ENCODE data around the gene STK38.
"Not testable (repeated sequence)": the region's sequence is repeated elsewhere in the genome, so short reads cannot be mapped to it uniquely, and the experiment has no call there.

The STK38 gene

GRCh38 chr6:36517408-36517807 lies 29.9 kb downstream of the STK38 start:
- no peak for DNase-seq

- no peak for DNase-seq
Observed at GRCh38 chr6:36516988-36517387, 30.3 kb downstream of the STK38 start.

DNA sequence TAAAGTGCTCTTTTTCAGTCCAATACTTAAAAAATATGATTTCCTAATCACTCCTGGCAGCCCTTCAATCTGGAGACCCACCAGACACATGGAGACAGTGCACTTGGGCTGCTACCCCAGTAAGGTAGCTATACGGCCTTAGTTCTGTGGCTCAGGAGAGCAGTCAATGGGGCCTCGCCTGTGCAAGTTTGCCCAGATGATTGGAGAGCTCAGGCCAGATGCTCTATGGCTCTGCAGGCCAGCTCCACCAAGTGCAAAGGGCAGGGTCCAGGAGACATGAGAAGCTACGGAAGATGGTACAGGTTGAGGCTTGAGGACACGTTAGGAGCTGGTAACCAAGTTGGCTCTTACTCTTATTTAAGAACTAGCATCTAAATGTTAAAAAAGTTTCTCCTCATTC lies 30.7 kb downstream of the STK38 start:
- DNase-seq: no peak

GRCh38 chr6:36515844-36516243 lies 31.4 kb downstream of the STK38 start:
- no peak for DNase-seq

DNA sequence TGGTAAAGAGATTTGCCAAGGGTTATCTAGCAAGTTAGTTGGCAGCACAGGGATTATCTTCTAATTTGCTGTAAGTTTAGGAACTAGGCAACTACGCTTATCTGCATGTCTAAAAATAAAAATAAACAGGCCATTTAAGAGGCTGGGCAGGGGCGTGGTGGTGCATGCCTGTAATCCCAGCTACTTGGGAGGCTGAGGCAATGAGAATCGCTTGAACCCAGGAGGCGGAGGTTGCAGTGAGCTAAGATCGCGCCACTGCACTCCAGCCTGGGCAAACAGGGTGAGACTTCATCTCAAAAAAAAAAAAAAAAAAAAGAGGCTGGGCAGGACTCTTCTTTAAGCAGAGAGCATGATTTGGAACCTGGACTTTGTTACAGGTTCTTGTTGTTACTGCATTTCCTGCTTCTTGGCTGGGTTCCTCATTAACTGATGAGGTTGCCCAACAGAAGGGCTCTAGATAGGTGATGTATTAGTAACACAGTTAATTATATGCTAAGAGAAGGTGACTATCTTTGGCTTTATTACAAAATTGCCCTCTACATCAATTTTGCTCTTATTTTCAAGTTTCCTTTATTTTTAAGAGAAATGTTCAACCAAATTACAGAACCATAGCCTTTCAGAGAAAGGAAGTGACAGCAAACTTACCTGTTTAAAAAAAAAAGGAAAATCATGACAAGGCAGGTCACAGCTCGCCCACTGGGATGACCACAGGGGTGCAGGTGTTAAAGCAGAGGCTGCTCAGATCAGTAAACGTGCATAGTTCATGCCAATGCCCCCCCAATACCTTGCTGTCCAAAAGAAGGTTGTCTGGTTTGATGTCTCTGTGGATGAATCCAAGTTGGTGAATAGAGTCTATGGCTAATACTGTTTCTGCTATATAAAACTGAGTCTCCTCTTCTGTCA lies 32.5 kb downstream of the STK38 start:
- DNase-seq: no peak

DNA sequence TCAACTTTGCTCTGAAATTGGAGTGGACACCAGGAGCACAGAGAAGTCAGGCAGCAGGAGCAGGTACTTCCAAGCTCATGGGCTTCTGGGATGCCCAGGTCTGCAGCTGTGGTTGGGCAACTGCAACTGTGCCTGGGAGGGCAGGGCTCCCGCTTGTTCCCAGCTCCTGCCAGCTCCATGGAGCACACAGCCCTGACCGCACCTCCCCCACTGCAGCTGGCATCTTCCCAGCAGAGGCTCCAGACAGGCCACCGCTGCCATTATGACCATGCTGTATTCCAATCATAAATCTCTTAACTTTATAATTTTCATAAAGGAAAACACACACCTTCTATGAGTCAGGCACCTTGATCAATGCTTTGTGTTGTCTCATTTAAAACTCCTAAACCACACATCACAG lies 36.9 kb downstream of the STK38 start:
- DNase-seq: no peak

- DNase-seq: no peak
Observed at GRCh38 chr6:36508532-36508931, 38.7 kb downstream of the STK38 start.

DNA sequence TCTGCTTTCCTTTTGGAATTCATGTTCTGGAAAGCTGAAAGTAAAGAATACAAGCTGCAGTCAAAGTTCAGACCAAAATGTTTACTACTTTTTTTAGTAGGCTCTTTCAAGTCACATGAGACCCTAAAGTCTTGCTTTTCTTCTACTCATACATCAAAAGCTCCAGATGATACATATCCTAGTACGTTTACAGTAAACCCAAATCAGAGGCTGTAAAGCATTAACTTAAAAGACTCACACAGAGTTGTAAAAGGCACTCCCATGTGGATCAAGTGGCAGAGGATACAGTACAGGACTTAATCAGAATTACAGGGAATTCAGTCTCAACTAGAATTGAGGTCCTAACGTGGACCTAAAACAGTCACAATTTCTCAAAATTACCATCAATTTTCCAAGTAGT lies 40.7 kb downstream of the STK38 start:
- no peak for DNase-seq

- DNase-seq: no peak
Observed at GRCh38 chr6:36505744-36506534, 41.3 kb downstream of the STK38 start.

DNA sequence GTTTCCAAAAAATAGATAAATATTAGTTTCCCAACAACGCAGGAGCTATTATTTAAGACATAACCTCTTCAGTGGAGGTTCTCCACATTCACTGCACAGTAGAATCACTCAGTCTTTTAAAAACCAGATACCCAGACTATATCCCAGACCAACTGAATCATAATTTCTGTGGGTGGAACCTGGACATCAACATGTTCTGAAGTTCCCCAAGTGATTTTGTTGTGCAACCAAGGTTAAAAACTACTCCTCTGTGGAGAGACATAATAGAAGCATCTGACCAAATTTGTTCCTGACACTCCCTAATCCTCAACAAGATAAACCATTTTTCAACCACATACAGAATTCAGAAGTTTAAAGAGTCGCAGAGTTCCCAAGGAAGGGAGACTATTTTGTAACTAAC lies 42.3 kb downstream of the STK38 start:
- no peak for DNase-seq

- DNase-seq: no peak
Observed at GRCh38 chr6:36504181-36504580, 43.1 kb downstream of the STK38 start.

- no peak for DNase-seq
Observed at GRCh38 chr6:36501686-36502085, 45.6 kb downstream of the STK38 start.

DNA sequence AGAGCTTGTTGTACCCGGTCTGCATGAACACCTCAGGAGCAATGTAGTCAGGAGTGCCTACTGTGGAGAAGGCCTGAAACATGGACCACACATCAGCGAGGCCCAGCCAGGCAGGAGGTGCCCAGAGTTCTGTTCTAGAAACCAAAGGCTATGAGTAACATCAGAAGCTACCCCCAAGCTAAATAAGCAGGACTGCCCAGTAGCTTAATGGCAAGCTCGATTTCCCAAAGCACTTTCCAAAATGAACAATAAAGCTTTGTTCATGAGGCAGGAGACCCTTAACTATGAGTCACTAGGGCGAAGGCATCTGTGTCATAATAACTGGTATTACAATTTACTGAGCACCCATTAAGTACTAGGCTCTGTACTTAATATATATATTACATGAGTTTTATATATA lies 47.4 kb downstream of the STK38 start:
- no peak for DNase-seq

DNA sequence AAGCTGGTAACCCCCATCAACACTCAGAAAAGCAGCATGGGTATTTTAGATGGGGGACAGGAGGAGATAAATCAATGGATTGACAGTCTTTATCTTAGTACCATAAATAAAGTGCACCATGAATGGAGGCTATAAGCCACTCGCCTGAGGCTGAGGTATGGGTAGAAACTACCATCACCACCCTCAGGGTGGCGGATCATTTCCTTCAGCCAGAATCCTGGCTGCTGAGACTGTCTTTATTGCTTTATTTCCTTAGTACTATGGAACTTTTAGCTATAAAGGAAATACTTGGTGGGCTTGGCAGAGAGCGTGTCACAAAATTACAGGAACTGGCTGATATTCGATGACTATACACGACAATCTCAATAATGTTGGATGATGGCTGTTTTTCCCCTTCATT lies 52.2 kb downstream of the STK38 start:
- no peak for DNase-seq

DNA sequence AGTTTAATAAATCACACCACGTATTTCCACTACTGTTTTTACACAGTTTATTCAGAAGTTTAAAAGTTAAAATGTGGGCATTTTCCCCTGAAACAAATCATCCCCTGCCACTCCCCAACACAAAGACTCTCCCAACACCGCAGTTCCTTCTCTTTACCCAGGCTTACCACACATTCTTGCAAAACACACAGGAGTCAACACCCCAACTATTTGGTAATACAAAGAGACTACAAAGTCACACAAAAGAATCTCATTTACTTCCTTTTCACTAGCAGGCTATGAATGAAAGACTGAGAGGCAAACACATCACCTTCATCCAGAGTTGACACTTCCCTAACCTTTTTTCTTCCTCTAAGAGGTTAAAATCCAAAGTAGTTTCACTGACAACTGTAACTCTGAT lies 53.4 kb downstream of the STK38 start:
- no peak for DNase-seq

DNA sequence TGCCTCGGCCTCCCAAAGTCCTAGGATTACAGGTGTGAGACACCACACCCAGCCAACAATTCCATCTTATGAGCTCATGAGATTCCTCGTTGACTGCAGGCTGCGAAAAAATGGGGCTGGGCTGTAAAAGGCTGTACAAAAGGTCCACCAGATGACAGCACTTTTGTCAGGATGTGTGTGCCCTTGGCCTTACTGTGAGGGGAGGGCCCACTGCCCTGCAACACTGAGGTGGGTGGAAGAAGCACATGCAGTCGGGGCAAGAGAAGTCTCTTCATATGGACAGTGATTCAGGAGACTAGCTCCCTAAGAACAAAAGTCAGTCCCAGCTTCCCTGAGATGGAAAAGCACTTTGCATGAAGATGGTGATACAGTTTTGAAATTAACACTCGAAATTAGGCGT lies 54.0 kb downstream of the STK38 start:
- DNase-seq: no peak

- DNase-seq: no peak
Observed at GRCh38 chr6:36492621-36493020, 54.7 kb downstream of the STK38 start.

DNA sequence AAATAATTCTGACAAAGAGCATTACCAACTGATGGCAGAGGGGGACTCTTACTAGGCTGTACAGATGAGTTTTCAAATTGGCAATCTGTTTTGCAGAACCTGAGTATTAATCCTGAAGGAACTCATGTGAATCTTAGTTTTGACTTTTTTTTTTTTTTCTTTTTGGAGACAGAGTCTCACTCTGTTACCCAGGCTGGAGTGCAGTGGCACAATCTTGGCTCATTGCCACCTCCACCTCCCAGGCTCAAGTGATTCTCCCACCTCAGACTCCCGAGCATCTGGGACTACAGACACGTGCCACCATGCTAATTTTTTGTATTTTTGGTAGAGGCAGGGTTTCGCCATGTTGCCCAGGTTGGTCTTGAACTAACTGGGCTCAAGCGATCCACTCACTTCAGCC lies 55.2 kb downstream of the STK38 start:
- no peak for DNase-seq

GRCh38 chr6:36491378-36491965 lies 55.8 kb downstream of the STK38 start:
- DNase-seq: no peak

GRCh38 chr6:36489426-36489825 lies 57.9 kb downstream of the STK38 start:
- DNase-seq: no peak

DNA sequence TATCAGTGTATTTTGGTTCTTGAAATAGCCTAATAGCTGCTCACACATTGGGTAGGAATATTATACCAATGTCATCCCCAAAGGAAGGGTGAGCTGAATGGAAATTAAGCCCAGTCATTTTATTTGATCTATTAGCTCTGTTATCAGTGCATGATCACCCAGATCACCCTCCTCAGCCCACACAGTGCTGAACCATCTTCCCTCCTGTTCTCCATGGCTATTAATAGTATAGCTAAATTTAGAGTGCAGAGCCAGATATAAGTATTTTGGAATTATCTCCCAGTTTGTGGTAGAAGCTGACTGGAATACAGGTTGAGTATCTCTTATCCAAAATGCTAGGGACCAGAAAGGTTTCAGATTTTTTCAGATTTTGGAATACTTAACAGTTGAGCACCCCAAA lies 59.1 kb downstream of the STK38 start:
- no peak for DNase-seq

DNA sequence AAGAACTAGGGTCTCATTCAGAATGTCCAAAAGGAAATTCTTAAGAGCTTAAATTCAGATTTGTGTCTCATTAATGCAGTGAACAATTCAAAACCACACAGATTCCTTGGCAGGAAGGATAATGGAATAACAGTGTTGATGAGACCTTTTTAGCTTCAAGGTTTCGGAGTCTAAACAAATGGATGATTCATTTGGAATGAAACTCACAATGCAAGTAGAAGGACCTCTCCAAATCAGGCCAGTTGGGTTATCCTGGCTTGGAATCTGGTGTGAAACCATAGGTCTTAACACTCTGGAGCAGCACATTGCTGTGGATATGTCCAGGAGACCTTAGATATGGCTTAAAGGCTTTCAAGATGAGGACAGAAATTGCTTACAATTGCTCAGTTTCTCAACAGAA lies 59.6 kb downstream of the STK38 start:
- no peak for DNase-seq

DNA sequence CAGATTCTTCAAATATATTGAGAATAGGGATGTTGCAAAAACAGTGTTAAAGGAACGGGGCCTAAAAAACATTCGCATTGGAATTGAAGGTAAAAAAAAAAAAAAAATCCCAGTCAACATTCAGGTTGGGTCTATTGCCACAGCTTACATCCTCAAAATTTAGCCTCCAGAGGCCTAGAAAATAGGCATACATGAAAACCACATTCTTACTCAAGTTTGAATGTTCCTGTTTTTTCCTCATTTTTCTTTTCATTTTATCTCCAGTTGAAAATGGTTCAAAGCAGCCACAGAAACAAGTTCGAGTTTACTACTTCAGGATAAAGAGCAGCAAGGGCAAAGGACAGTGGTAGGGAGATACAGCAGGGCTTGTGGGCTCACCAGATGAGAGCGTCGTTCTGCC lies 62.5 kb downstream of the STK38 start:
- DNase-seq: no peak

DNA sequence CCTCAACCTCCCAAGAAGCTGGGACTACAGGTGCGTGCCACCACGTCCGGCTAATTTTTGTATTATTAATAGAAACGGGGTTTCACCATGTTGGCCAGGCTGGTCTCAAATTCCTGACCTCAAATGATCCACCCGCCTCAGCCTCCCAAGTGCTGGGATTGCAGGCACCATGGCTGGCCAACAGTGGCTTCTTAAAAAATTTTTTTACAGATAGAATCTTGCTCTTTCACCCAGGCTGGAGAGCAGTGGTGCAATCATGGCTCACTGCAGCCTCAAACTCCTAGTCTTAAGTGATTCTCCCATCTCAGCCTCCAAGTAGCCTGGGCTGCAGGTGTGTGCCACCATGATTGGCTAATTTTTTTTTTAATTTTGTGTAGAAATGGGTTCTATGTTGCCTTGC lies 64.0 kb downstream of the STK38 start:
- DNase-seq: not testable (repeated sequence)
